Measurements from ENCODE around the gene CAMTA1. TPM values are rescaled to one million over a fixed set of nuclear protein-coding genes. Genes with fewer than 3 reads are reported as not detected.

Gene CAMTA1
- total RNA-seq, 1 donor from 2014 or later: 160 TPM

GRCh38 chr1:7265771-7266371, 480.6 kb downstream of the CAMTA1 start:
- Histone ChIP-seq H3K27me3 (ENCODE audit: low read depth) (peaks cover 40% of the 10 kb centered on the region), H3K4me3 (no peak overlapping the region), H3K9me3 (replicated peaks) (peaks cover 23% of the 10 kb centered on the region), H3K27ac (replicated peaks) (no peak overlapping the region), H3K4me1 (no peaks in the 10 kb centered on the region), H3K36me3 (no peaks in the 10 kb centered on the region)
- intact Hi-C loops (cut with micrococcal nuclease): no loop called here
- no peak for DNase-seq
- TF ChIP-seq CTCF (IDR thresholded peaks at IDR 0.05; ENCODE audit: borderline replicate concordance): no peak

GRCh38 chr1:7266561-7266960, 481.3 kb downstream of the CAMTA1 start:
- DNase-seq: no peak
- Histone ChIP-seq H3K9me3 (replicated peaks) (peaks cover 23% of the 10 kb centered on the region), H3K4me1 (no peaks in the 10 kb centered on the region), H3K27me3 (ENCODE audit: low read depth) (peaks cover 33% of the 10 kb centered on the region), H3K36me3 (no peaks in the 10 kb centered on the region), H3K27ac (replicated peaks) (no peak overlapping the region), H3K4me3 (no peak overlapping the region)
- TF ChIP-seq CTCF (IDR thresholded peaks at IDR 0.05; ENCODE audit: borderline replicate concordance): no peak
- intact Hi-C loops (cut with micrococcal nuclease): no loop called here

- no peaks in the 10 kb centered on the region for H3K4me1 ChIP-seq
- DNase-seq: no peak
- no peak overlapping the region for H3K4me3 ChIP-seq
- peaks cover 23% of the 10 kb centered on the region for H3K9me3 ChIP-seq (replicated peaks)
- peaks cover 27% of the 10 kb centered on the region for H3K27me3 ChIP-seq (ENCODE audit: low read depth)
- H3K27ac ChIP-seq (replicated peaks): no peak overlapping the region
- intact Hi-C loops (cut with micrococcal nuclease): no loop called here
- no peak for TF ChIP-seq CTCF (IDR thresholded peaks at IDR 0.05; ENCODE audit: borderline replicate concordance)
- no peaks in the 10 kb centered on the region for H3K36me3 ChIP-seq
Measured at GRCh38 chr1:7267493-7267892, 482.2 kb downstream of the CAMTA1 start.

GRCh38 chr1:7268983-7269382, 483.7 kb downstream of the CAMTA1 start:
- no peak overlapping the region for H3K4me3 ChIP-seq
- no peaks in the 10 kb centered on the region for H3K4me1 ChIP-seq
- no peak for TF ChIP-seq CTCF (IDR thresholded peaks at IDR 0.05; ENCODE audit: borderline replicate concordance)
- no peak overlapping the region for H3K27ac ChIP-seq (replicated peaks)
- H3K27me3 ChIP-seq (ENCODE audit: low read depth): peaks cover 22% of the 10 kb centered on the region
- no peak for DNase-seq
- peaks cover 23% of the 10 kb centered on the region for H3K9me3 ChIP-seq (replicated peaks)
- H3K36me3 ChIP-seq: no peaks in the 10 kb centered on the region
- intact Hi-C loops (cut with micrococcal nuclease): no loop called here

GRCh38 chr1:7269525-7269924, 484.3 kb downstream of the CAMTA1 start:
- H3K36me3 ChIP-seq: no peaks in the 10 kb centered on the region
- no peak for DNase-seq
- no peak overlapping the region for H3K27ac ChIP-seq (replicated peaks)
- peaks cover 21% of the 10 kb centered on the region for H3K27me3 ChIP-seq (ENCODE audit: low read depth)
- H3K4me1 ChIP-seq: no peaks in the 10 kb centered on the region
- no peak for TF ChIP-seq CTCF (IDR thresholded peaks at IDR 0.05; ENCODE audit: borderline replicate concordance)
- H3K9me3 ChIP-seq (replicated peaks): peaks cover 23% of the 10 kb centered on the region
- intact Hi-C loops (cut with micrococcal nuclease): no loop called here
- H3K4me3 ChIP-seq: no peak overlapping the region

Data from left ventricle myocardium inferior (tissue), 1 donor.